Kidney (tissue), 14 donors: ENCODE data around the gene ATG10. TPM values are rescaled to one million over a fixed set of nuclear protein-coding genes. Genes with fewer than 3 reads are reported as not detected.

Experiments used
- DNase-seq, 5 donors: peaks; one replicate each; pipeline ENCODE4 v3.0.0-alpha.2; 2013 to 2020
- FAIRE-seq: peaks from 2 replicates; lab custom pipeline; 2012; peaks lifted over from hg19 to GRCh38; lab: Jason Lieb, UNC
- H3K27ac ChIP-seq, 2 donors: one replicate each; pipeline ENCODE4 v1.7.0; 2013; ENCODE audit warnings: low read depth in 2 of 2, low read length in 2 of 2, inconsistent platforms in 1 of 2
- H3K27me3 ChIP-seq: one replicate; pipeline ENCODE4 v1.7.1; 2013; ENCODE audit warnings: low read length, inconsistent platforms; ENCODE audit not compliant: control insufficient read depth, insufficient read depth
- H3K36me3 ChIP-seq, 3 donors: one replicate each; pipeline versions ENCODE4 v1.7.0 to v1.7.1; 2013; ENCODE audit warnings: low read length in 3 of 3, control low read depth in 1 of 3, inconsistent platforms in 1 of 3; ENCODE audit not compliant: insufficient read depth in 3 of 3, control insufficient read depth in 2 of 3
- H3K4me1 ChIP-seq, 3 donors: one replicate each; pipeline versions ENCODE4 v1.7.0 to v1.7.1; 2013; ENCODE audit warnings: low read length in 3 of 3, inconsistent platforms in 1 of 3, low read depth in 1 of 3; ENCODE audit not compliant: control insufficient read depth in 2 of 3, insufficient read depth in 2 of 3
- H3K4me3 ChIP-seq, 3 donors: one replicate each; pipeline versions ENCODE4 v1.7.0 to v1.8.1; 2013; ENCODE audit warnings: low read length in 3 of 3, control low read depth in 1 of 3, inconsistent platforms in 1 of 3
- H3K9ac ChIP-seq, 3 donors: one replicate each; pipeline versions ENCODE4 v1.7.0 to v1.7.1; 2013; ENCODE audit warnings: low read length in 3 of 3, control low read depth in 1 of 3, inconsistent platforms in 1 of 3
- H3K9me3 ChIP-seq, 3 donors: one replicate each; pipeline versions ENCODE4 v1.7.0 to v1.7.1; 2013; ENCODE audit warnings: low read length in 3 of 3, control low read depth in 1 of 3, inconsistent platforms in 1 of 3; ENCODE audit not compliant: control insufficient read depth in 2 of 3, insufficient read depth in 1 of 3
- CTCF ChIP-seq: IDR thresholded peaks from 3 replicates; pipeline ENCODE4 v1.5.1; 2012; ENCODE audit warnings: mild to moderate bottlenecking, moderate library complexity, borderline replicate concordance; ENCODE audit not compliant: insufficient read depth; ENCODE audit errors: extremely low read depth
- intact Hi-C: fragments of 100-400 bp; cut with DNase I; formaldehyde crosslinking; loops from one replicate; pipeline ENCODE4 v1.11.1; 2022
- polyA plus RNA-seq: library from polyadenylated mRNA; stranded (reverse); fragments of 350-450 nt; fragmentation: Illumina TruSeq; extraction: RNeasy Lipid Tissue Mini Kit (QIAGEN cat#74804); gene quantifications from one replicate; pipeline ENCODE4 v1.2.3, GENCODE V29; 2014; ENCODE audit warnings: low read depth, low replicate concordance; ENCODE audit not compliant: insufficient read depth
- total RNA-seq: library from RNA; stranded (reverse); fragmentation: NEBNext Ultra II Directional; extraction: Animal tissue kit (Norgen Biotek cat#: 25700); gene quantifications from one replicate; pipeline ENCODE4 v1.2.1, GENCODE V29; 2021
- donor health status: control.
- donor health status: control.
- donor health status: control.
- donor health status: control.
- donor health status: control.
- donor health status: DM: yes; HTN: yes; CAD: no.
- donor health status: Normal renal cell carcinoma (clear cell type).

Gene ATG10
- total and polyA plus RNA-seq, 2 donors from 2014 or later, result 8.6 to 8.7 TPM

GRCh38 chr5:81961651-81962440 is 10.0 kb upstream of the ATG10 start:
- Histone ChIP-seq H3K36me3 (no peaks in the 10 kb centered on the region), H3K27ac (no peak overlapping the region), H3K27me3 (no peaks in the 10 kb centered on the region), H3K4me1 (no peaks in the 10 kb centered on the region), H3K9ac (no peak overlapping the region), H3K9me3 (no peaks in the 10 kb centered on the region), H3K4me3 (no peak overlapping the region)
- DNase-seq (no peak), FAIRE-seq (no peak)
- no peak for TF ChIP-seq CTCF
- intact Hi-C loops, result no loop called here

- Histone ChIP-seq H3K27ac (no peak overlapping the region), H3K27me3 (no peaks in the 10 kb centered on the region), H3K36me3 (no peaks in the 10 kb centered on the region), H3K4me1 (no peaks in the 10 kb centered on the region), H3K9me3 (no peaks in the 10 kb centered on the region), H3K4me3 (no peak overlapping the region), H3K9ac (no peak overlapping the region)
- FAIRE-seq, result no peak
- intact Hi-C loops, result no loop called here
- DNase-seq, result no peak
- no peak for TF ChIP-seq CTCF
Observed at GRCh38 chr5:81963544-81963943, 8.3 kb upstream of the ATG10 start.

- no peak overlapping the region for H3K27ac ChIP-seq
- H3K4me3 ChIP-seq, result no peak overlapping the region
- H3K27me3 ChIP-seq, result no peaks in the 10 kb centered on the region
- intact Hi-C loops, result no loop called here
- no peaks in the 10 kb centered on the region for H3K4me1 ChIP-seq
- DNase-seq (no peak), FAIRE-seq (no peak)
- H3K9me3 ChIP-seq, result no peaks in the 10 kb centered on the region
- H3K36me3 ChIP-seq, result no peaks in the 10 kb centered on the region
- no peak for TF ChIP-seq CTCF
- no peak overlapping the region for H3K9ac ChIP-seq
Observed at GRCh38 chr5:81965524-81965923, 6.3 kb upstream of the ATG10 start.
